B cell (primary cell): Measurements from ENCODE around the gene MBNL2. TPM values are rescaled to one million over a fixed set of nuclear protein-coding genes. Genes with fewer than 3 reads are reported as not detected.

Experiments
- ATAC-seq: fragments of 200-7000 bp; cut with Tn5 transposase; one replicate; pipeline ENCODE4 v1.10.0; 2021; ENCODE audit warnings: low read depth, mild to moderate bottlenecking, moderate number of reproducible peaks, moderate library complexity
- CTCF ChIA-PET: fragments of 350-600 bp; sonication (Branson Sonifier 250); formaldehyde crosslinking; loops from one replicate; lab custom pipeline; 2021; ENCODE audit warnings: antibody characterized with exemption, inconsistent platforms; lab: Charles Lee
- POLR2A ChIA-PET: fragments of 350-600 bp; sonication (Branson Sonifier 250); formaldehyde crosslinking; loops from one replicate; lab custom pipeline; 2021; ENCODE audit warnings: antibody characterized with exemption; lab: Charles Lee
- DNase-seq: peaks from one replicate; pipeline ENCODE4 v3.0.0; 2013
- H2AFZ ChIP-seq: 2 replicates; pipeline ENCODE4 v1.6.1; 2012; ENCODE audit warnings: mild to moderate bottlenecking, low read depth, low read length; ENCODE audit not compliant: insufficient read depth, poor library complexity, severe bottlenecking
- H3K27ac ChIP-seq, 2 donors: 1 replicate in 1 of 2; 2 replicates in 1 of 2; pipeline ENCODE4 v1.5.1; 2012 to 2013; ENCODE audit warnings: low read length in 2 of 2, mild to moderate bottlenecking in 2 of 2, moderate library complexity in 1 of 2
- H3K27me3 ChIP-seq, 4 experiments: fragments of 200-600 bp in 1 of 4; sonication (generic) in 1 of 4; replicated peaks in 1 of 4; 1 replicate in 2 of 4; 2 replicates in 2 of 4; pipeline versions ENCODE4 v1.6.1 to v1.7.0; 2013 to 2016; ENCODE audit warnings: low read length in 3 of 4, mild to moderate bottlenecking in 2 of 4, mixed read lengths in 1 of 4, moderate library complexity in 1 of 4; ENCODE audit not compliant: insufficient read depth in 4 of 4, control insufficient read depth in 3 of 4; ENCODE audit errors: control extremely low read depth in 1 of 4
- H3K36me3 ChIP-seq, 2 experiments: replicated peaks in 1 of 2; 1 replicate in 1 of 2; 2 replicates in 1 of 2; pipeline versions ENCODE4 v1.6.1 to v1.7.1; 2013; ENCODE audit warnings: low read length in 1 of 2; ENCODE audit not compliant: insufficient read depth in 2 of 2, control insufficient read depth in 1 of 2; ENCODE audit errors: control extremely low read depth in 1 of 2, extremely low read depth in 1 of 2
- H3K4me1 ChIP-seq, 2 donors: fragments of 200-600 bp in 1 of 2; sonication (generic) in 1 of 2; 1 replicate in 1 of 2; 2 replicates in 1 of 2; pipeline versions ENCODE4 v1.5.1 to v1.6.1; 2013 to 2017; ENCODE audit warnings: low read length in 2 of 2; ENCODE audit not compliant: control insufficient read depth in 2 of 2, insufficient read depth in 2 of 2
- H3K4me2 ChIP-seq: replicated peaks from 2 replicates; pipeline ENCODE3; 2012; ENCODE audit warnings: mild to moderate bottlenecking, low read depth, low read length; ENCODE audit not compliant: poor library complexity, severe bottlenecking
- H3K4me3 ChIP-seq, 5 experiments: fragments of 200-600 bp in 1 of 5; sonication (generic) in 1 of 5; 1 replicate in 3 of 5; 2 replicates in 2 of 5; pipeline versions ENCODE4 v1.5.1 to v1.7.0; 2011 to 2016; ENCODE audit warnings: low read length in 4 of 5, mild to moderate bottlenecking in 4 of 5, low read depth in 2 of 5, control low read depth in 1 of 5, moderate library complexity in 1 of 5; ENCODE audit not compliant: insufficient read depth in 1 of 5; ENCODE audit errors: control extremely low read depth in 1 of 5, extremely low read depth in 1 of 5
- H3K79me2 ChIP-seq: fragments of 200-600 bp; sonication (generic); one replicate; pipeline ENCODE4 v1.6.0; 2016; ENCODE audit warnings: low read length; ENCODE audit not compliant: control insufficient read depth, insufficient read depth
- H3K9ac ChIP-seq: fragments of 200-600 bp; sonication (generic); 2 replicates; pipeline ENCODE4 v1.6.1; 2017; ENCODE audit warnings: mild to moderate bottlenecking, low read length, moderate library complexity
- H3K9me3 ChIP-seq, 3 donors: one replicate each; pipeline versions ENCODE4 v1.6.1 to v1.7.1; 2013; ENCODE audit warnings: low read length in 2 of 3; ENCODE audit not compliant: control insufficient read depth in 2 of 3, insufficient read depth in 1 of 3; ENCODE audit errors: control extremely low read depth in 1 of 3
- H4K20me1 ChIP-seq: 2 replicates; pipeline ENCODE4 v1.6.0; 2012; ENCODE audit warnings: mild to moderate bottlenecking, low read length; ENCODE audit not compliant: insufficient read depth, control insufficient read depth, poor library complexity, severe bottlenecking
- H3K27ac Mint-ChIP-seq: one replicate; pipeline ENCODE4 v1.8.0; 2021; ENCODE audit warnings: mixed read lengths
- H3K27me3 Mint-ChIP-seq: one replicate; pipeline ENCODE4 v1.8.0; 2021; ENCODE audit warnings: mixed read lengths
- H3K4me1 Mint-ChIP-seq: one replicate; pipeline ENCODE4 v1.8.0; 2021; ENCODE audit warnings: mixed read lengths
- H3K4me3 Mint-ChIP-seq: one replicate; pipeline ENCODE4 v1.8.0; 2021; ENCODE audit warnings: mixed read lengths
- H3K9me3 Mint-ChIP-seq: one replicate; pipeline ENCODE4 v1.8.0; 2022; ENCODE audit warnings: mixed read lengths; ENCODE audit not compliant: insufficient read depth
- EZH2 ChIP-seq: IDR thresholded peaks from 2 replicates; pipeline ENCODE4 v1.6.1; 2012; ENCODE audit warnings: borderline replicate concordance, low read depth, mild to moderate bottlenecking, moderate library complexity, low read length; ENCODE audit not compliant: insufficient read depth, poor library complexity, severe bottlenecking
- WGBS: methylation state at CpG from one replicate; pipeline ENCODE4 v1.1.5; 2013; ENCODE audit warnings: missing lambda C conversion rate; ENCODE audit not compliant: insufficient coverage; 5-methylcytosine and 5-hydroxymethylcytosine counted together
- intact Hi-C: fragments of 100-400 bp; cut with micrococcal nuclease; formaldehyde crosslinking; loops from one replicate; pipeline ENCODE4 v1.10.0; 2022
- polyA plus RNA-seq: library from polyadenylated mRNA; depleted of rRNA; stranded (reverse); fragments of >200 nt; gene quantifications from 2 replicates; pipeline ENCODE4 v1.2.3, GENCODE V29; 2012
- total RNA-seq, 2 donors: library from RNA; stranded (reverse); fragments of 120-200 nt in 1 of 2; gene quantifications; 1 replicate in 1 of 2; 2 replicates in 1 of 2; pipeline versions ENCODE4 v1.2.3 to v1.2.4, GENCODE V29; 2013 to 2022
- TF ChIP-seq, protein P1 (sequence below): fragments of 200-600 bp; IDR thresholded peaks from one replicate; pipeline ENCODE4 v1.8.0; 2022; ENCODE audit warnings: antibody characterized with exemption, mild to moderate bottlenecking

The MBNL2 gene
- total and polyA plus RNA-seq, 2 donors (not counting 1 experiment from before 2014, with no cell fraction given) = 6.9 to 50.1 TPM

- DNase-seq (no peak), ATAC-seq (no peak)
- Histone ChIP-seq H3K4me3 (no peak overlapping the region), H2AFZ (no peak overlapping the region), H3K4me1 (no peaks in the 10 kb centered on the region), H4K20me1 (no peaks in the 10 kb centered on the region), H3K4me2 (no peak overlapping the region), H3K27me3 (no peaks in the 10 kb centered on the region), H3K27ac (no peak overlapping the region), H3K9ac (no peak overlapping the region), H3K9me3 (no peaks in the 10 kb centered on the region), H3K79me2 (no peaks in the 10 kb centered on the region), H3K36me3 (peaks cover 0 to 16% of the 10 kb centered on the region in 2 experiments)
- Mint-ChIP-seq H3K27me3 (no peaks in the 10 kb centered on the region), H3K4me1 (no peaks in the 10 kb centered on the region), H3K27ac (no peak overlapping the region), H3K9me3 (peaks cover 6% of the 10 kb centered on the region), H3K4me3 (no peak overlapping the region)
- POLR2A ChIA-PET = no interaction called here
- WGBS = 100% methylated on average over 1 of the region's 4 CpGs
- intact Hi-C loops = no loop called here
- CTCF ChIA-PET = no interaction called here
- TF ChIP-seq, protein P1, sequence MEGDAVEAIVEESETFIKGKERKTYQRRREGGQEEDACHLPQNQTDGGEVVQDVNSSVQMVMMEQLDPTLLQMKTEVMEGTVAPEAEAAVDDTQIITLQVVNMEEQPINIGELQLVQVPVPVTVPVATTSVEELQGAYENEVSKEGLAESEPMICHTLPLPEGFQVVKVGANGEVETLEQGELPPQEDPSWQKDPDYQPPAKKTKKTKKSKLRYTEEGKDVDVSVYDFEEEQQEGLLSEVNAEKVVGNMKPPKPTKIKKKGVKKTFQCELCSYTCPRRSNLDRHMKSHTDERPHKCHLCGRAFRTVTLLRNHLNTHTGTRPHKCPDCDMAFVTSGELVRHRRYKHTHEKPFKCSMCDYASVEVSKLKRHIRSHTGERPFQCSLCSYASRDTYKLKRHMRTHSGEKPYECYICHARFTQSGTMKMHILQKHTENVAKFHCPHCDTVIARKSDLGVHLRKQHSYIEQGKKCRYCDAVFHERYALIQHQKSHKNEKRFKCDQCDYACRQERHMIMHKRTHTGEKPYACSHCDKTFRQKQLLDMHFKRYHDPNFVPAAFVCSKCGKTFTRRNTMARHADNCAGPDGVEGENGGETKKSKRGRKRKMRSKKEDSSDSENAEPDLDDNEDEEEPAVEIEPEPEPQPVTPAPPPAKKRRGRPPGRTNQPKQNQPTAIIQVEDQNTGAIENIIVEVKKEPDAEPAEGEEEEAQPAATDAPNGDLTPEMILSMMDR = no peak
- no peak for TF ChIP-seq EZH2
These were observed 173.5 kb downstream of the MBNL2 start for GRCh38 chr13:97395447-97396136.

GRCh38 chr13:97397267-97397666, 175.1 kb downstream of the MBNL2 start:
- peaks cover 0 to 4% (median 1%) of the 10 kb centered on the region in 3 donors for H3K9me3 ChIP-seq
- no peaks in the 10 kb centered on the region for H3K4me1 ChIP-seq
- Mint-ChIP-seq H3K27me3 (peaks cover 3% of the 10 kb centered on the region), H3K4me3 (no peak overlapping the region), H3K4me1 (no peaks in the 10 kb centered on the region), H3K27ac (no peak overlapping the region), H3K9me3 (peaks cover 13% of the 10 kb centered on the region)
- no peak overlapping the region for H3K4me2 ChIP-seq
- no CpG with 5 or more reads among the region's 10 CpGs for WGBS
- TF ChIP-seq, protein P1 = no peak
- no peak for TF ChIP-seq EZH2
- peaks cover 0 to 3% of the 10 kb centered on the region in 2 experiments for H3K36me3 ChIP-seq
- intact Hi-C loops = no loop called here
- no peak overlapping the region for H3K4me3 ChIP-seq
- H4K20me1 ChIP-seq = no peaks in the 10 kb centered on the region
- H2AFZ ChIP-seq = no peak overlapping the region
- H3K27ac ChIP-seq = no peak overlapping the region
- H3K79me2 ChIP-seq = no peaks in the 10 kb centered on the region
- H3K9ac ChIP-seq = no peak overlapping the region
- ATAC-seq (no peak), DNase-seq (no peak)
- no peaks in the 10 kb centered on the region for H3K27me3 ChIP-seq
- ChIA-PET POLR2A (no interaction called here), CTCF (interaction anchor here (1.4 kb wide), 1 partner anchor 37 kb away, joined by 4 read pairs; no protein-coding TSS in a partner anchor)
